Stimulated activated CD4-positive, alpha-beta T cell treated with anti-CD3 and anti-CD28 coated beads, Interleukin-2, amount 100 ng/mL, for 24 hours (primary cell): ENCODE results near the gene PIK3C2B.
"Not testable (repeated sequence)": the region's sequence is repeated elsewhere in the genome, so short reads cannot be mapped to it uniquely, and the experiment has no call there.

Experiments
- DNase-seq, 2 donors: peaks; one replicate each; pipeline ENCODE4 v3.0.0-alpha.2; 2020

PIK3C2B gene, protein sequence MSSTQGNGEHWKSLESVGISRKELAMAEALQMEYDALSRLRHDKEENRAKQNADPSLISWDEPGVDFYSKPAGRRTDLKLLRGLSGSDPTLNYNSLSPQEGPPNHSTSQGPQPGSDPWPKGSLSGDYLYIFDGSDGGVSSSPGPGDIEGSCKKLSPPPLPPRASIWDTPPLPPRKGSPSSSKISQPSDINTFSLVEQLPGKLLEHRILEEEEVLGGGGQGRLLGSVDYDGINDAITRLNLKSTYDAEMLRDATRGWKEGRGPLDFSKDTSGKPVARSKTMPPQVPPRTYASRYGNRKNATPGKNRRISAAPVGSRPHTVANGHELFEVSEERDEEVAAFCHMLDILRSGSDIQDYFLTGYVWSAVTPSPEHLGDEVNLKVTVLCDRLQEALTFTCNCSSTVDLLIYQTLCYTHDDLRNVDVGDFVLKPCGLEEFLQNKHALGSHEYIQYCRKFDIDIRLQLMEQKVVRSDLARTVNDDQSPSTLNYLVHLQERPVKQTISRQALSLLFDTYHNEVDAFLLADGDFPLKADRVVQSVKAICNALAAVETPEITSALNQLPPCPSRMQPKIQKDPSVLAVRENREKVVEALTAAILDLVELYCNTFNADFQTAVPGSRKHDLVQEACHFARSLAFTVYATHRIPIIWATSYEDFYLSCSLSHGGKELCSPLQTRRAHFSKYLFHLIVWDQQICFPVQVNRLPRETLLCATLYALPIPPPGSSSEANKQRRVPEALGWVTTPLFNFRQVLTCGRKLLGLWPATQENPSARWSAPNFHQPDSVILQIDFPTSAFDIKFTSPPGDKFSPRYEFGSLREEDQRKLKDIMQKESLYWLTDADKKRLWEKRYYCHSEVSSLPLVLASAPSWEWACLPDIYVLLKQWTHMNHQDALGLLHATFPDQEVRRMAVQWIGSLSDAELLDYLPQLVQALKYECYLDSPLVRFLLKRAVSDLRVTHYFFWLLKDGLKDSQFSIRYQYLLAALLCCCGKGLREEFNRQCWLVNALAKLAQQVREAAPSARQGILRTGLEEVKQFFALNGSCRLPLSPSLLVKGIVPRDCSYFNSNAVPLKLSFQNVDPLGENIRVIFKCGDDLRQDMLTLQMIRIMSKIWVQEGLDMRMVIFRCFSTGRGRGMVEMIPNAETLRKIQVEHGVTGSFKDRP (N-terminal part only)

DNA sequence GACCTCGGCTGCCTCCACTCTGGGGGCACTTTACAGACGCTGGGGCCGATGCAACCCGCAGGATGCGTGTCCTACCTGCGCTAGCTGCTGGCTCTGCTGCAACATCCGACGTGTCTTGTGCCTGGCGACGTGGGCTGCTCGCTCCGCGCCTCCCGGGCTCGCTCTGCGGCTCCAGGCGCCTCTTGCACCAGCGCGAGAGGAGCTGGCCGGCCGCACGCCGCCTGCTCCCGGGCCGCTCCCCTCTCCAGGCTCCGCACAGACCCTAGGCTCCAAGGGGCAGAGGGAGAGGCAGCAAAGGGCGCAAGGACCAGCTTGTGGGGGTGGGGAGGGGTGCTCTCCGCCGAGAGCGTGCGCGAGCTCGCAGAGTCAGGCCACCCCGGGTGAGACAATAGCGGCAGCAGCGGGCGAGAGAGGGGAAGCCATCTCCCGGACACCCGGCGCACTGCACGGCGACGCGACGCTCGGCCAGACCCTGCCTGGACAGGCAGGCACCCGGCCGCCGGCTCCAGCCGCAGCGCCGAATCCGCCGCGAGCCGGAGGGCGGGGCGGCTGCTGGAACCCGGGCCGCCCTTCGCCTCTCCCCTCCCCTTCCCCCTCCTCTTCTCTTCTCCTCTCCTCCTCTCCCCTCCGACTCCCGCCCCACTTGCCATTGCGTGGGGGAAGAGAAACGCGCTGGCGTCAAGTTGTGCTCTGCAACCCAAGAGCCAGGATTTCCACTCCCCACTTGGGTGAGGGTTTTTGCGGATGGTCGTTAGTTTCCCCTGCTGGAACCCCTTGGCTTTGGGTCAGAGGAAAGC lies at the start of gene PIK3C2B:
TSS of gene PIK3C2B (minus strand) at position 525 of the 797 bp plus-strand sequence. CDS start 25,003 bp downstream, outside the sequence.
- peak; percentile 71 to 76 for DNase-seq

DNA sequence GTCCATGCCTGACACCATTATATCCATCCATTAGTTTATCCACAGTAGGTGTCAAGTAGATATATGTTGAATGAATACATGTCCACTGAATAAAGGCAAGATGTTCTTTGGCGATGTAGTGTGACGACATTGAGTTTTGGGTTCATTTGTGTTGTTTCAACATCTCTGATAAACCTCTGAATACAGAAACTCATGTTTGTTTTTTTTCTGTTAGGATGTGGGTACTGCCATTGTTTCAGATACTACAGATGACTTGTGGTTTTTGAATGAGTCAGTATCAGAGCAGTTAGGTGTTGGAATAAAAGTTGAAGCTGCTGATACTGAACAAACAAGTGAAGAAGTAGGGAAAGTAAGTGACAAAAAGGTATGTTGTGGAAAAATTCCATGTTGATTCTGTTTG lies 49.7 kb upstream of the PIK3C2B start:
- no peak for DNase-seq

DNA sequence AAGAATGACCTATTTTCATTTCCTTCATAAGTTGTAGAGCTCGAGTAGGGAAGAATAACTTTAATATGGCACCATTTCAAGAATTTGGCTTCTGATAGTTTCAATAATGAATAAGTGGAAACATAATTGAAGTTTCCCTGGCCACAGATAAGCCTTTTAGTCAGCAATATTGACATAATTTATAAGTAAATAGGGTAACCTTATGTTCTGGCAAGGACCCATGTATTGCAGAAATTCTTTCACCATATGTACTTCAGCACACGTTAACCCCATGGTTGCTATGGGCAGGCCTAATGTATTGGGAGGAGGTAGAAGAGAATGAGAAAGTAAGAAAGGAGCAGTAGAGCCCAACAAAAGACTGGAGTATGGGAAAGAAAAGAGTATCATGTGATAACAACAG lies 47.0 kb upstream of the PIK3C2B start:
- DNase-seq, result no peak

DNA sequence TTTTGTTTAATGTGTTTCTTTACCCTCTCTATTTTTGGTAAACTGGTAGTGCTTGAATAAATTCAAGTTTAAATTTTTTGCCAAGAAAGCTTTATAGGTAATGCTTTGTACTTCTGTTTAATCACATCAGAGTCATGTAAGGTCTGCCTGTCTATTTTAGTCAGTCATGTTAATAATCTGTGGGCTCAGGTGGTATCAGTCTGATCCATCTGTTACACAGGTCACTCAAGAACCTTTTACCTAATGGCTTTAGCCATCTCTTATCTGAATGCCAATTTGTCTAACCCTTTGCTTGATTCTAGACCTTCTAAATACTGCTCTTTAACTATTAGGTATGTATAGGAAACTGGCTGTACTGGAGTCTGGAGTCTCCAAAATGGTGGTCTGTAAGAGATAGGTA lies 38.2 kb upstream of the PIK3C2B start:
- DNase-seq, result no peak

DNA sequence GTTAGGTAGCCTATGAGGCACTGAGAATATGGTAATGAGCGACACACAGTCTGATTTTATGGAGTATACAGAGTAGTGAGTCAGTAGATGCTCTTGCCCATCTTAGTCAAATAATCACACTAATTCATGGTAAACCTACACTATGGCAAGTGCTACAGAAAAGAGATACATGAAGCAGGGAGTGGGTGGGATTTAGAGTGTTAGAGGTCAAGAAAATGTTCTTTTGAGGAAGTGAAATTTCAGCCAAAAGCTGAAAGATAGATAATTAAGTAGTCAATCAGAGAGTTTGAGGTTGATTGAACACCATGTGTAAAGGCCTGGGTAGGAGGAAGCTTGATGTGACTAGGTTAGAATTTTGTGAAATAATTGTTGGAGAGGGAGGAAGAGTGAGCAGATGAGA lies 36.3 kb upstream of the PIK3C2B start:
- DNase-seq, result no peak

DNA sequence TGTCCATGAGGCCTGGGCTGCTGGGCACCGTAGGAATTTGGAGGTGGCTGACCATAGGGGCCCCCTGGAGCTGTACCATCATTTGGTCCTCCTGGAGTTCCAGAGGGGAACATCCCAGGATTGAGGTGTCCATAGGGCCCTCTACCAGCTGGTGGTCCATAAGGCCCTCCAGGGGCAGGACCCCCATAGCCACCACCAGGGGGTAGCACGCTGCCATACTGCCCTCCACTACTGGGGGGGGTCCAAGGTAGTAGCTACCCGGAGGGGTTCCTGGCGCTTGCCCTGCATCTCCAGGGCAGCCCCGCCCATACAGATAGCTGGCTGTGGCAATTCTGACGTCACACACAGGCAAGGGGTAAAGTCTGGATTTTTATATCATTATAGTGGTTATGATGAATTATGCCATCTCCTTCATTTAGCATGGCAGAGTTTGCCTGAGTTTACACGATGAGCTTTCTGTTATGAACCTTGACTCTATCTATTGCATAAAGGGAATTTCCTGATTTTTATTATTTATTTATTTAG lies 34.8 kb upstream of the PIK3C2B start:
- DNase-seq, result no peak

DNA sequence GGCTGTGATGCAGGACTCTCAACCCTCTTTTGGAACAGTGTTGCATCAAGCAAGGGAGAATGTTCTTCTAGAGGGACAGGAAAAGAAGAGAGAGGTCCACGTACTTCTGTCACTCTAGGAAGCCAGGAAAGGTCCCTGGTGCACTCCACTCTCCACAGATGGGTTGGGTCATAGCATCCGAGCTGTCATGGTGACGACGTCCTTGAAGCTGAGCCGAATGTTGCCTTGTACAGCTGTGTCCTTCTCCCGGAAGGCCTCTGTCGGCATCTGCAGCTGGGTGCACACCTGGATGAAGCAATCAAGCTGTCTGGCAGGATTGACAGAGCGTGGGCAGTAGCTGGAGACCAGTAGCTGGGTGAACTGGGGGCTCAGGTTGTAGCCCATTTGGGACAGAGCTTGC lies 34.1 kb upstream of the PIK3C2B start:
- no peak for DNase-seq

DNA sequence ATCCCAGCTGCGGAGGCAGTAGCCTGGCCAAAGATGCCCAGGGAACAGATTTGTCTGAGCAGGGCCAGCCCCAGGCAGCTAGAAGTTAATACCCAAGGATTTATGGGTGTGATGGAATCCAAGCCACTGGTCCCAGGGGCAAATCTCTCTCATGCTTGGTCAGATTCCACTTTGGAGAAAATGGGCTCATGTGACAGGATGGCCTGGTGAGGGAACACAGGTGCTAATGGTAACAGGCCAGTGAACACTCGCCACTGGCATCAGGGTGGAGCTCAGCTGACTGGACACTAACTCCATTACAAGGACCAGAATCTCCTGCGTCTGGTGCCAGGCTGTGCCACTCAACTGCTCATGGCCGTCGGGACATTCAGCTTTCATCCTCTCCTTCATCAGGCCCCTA lies 33.6 kb upstream of the PIK3C2B start:
- no peak for DNase-seq

DNA sequence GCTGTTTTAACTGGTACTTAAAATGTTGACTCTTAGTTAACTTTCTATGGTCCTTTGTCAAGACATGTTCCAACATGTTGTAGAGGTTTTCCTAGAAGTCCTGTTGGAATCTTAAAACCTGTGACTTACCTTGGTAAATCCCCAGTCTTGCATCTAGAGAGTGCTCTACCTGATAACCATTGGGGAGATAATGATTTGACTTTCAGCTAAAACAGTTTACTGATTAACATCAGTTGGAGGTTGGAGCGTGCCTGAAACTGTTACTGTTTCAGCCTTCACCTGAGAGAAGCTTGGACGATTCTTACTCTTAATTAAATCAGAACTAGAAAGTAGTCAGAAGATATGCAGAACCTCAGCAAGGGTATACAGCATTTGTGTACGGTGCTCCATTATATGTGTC lies 30.4 kb upstream of the PIK3C2B start:
- DNase-seq, result no peak

DNA sequence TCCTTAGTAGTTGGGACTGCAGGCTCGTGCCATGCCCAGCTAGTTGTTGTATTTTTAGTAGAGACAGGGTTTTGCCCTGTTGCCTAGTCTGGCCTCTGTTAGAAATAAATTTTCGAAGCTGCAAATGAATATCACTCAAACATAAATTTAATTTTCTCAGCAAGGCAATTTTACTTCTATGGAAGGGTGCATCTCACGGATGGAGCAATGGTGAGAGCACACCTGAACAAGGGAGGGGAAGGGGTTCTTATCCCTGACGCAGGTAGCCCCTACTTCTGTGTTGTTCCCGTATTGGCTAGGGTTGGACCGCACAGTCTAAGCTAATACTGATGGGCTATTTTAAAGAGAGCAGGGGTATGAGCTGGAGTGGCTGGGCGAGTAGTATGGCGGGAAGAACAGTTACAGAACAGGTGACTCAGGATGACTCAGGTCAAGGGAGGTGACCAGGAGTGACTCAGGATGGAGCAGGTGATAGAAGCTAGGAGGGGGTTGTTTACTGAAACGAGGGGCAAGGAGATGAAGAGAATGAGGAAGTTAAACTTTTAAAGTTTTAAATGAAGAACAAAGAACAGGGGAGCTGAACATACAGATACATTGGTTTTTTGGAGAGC lies 29.1 kb upstream of the PIK3C2B start:
- DNase-seq, result no peak

DNA sequence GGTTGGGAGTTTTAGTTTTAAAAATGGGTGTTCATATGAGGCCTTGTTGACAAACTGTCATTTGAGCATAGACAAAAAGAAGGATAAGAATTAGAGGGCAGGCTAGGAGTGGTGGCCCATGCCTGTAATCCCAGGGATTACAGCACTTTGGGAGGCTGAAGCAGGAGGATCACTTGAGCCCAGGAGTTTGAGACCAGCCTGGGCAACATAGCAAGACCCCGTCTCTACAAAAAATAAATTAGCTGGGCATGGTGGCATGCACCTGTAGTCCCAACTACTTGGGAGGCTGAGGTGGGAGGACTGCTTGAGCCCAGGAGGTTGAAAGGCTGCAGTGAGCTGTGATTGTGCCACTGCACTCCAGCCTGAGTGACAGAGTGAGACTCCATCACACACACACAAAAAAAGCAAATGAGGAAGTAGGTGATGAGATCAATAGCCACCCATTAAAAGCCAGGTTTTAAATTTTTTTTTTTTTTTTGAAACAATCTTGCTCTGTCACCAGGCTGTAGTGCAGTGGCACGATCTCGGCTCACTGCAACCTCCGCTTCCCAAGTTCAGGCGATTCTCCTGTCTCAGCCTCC lies 27.4 kb upstream of the PIK3C2B start:
- DNase-seq, result not testable (repeated sequence)

DNA sequence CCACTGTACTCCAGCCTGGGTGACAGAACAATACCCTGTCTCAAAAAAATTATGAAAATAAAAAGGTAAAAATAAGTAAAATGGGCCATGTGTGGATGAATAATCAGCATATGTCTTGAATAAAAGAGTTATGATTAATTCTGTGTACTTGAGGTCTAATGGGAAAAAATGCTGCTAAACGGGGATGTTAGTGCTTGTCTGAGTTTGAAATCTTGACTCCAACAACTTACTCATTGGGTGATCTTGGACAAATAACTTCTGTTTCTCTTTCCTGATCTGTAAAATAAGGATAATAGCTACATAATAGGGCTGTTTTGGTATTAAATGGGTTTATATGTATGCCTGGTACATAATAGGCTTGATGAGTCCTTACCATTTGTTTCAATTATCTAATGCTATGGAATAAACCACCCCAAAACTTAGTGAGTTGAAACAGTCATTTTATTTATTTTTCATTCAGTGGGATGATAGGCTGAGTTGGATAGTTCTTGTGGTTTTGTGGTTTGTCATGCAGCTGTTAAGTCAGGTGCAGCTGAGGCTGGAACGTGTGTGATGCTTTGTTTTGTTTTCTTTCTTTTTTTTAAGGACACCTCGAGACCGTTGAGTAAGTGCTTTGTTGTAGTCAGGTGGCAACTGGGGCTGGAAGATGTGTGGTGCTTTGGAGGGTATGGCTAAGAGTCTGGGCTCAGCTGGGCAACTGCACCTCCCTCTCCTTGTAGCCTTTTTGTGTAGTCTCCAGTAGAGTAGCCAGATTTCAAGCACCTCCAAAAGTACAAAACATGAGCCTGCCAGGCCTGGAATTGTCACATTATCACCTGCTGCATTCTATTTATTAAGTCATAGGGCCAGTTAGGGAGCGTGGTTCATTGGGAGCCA lies 26.5 kb upstream of the PIK3C2B start:
- peak; percentile 35 to 59 for DNase-seq

DNA sequence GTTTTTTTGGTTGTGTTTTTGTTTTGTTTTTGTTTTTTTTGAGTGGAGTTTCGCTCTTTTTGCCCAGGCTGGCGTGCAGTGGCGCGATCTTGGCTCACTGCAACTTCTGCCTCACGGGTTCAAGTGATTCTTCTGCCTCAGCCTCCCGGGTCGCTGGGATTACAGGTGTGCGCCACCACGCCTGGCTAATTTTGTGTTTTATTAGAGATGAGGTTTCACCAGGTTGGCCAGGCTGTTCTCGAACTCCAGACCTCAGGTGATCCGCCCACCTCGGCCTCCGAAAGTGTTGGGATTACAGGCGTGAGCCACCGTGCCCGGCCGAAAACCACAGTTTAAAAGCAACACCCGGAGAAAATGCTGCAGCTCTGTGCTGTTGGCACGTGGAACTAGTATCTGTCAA lies 22.8 kb upstream of the PIK3C2B start:
- DNase-seq, result peak; percentile 32 to 36

DNA sequence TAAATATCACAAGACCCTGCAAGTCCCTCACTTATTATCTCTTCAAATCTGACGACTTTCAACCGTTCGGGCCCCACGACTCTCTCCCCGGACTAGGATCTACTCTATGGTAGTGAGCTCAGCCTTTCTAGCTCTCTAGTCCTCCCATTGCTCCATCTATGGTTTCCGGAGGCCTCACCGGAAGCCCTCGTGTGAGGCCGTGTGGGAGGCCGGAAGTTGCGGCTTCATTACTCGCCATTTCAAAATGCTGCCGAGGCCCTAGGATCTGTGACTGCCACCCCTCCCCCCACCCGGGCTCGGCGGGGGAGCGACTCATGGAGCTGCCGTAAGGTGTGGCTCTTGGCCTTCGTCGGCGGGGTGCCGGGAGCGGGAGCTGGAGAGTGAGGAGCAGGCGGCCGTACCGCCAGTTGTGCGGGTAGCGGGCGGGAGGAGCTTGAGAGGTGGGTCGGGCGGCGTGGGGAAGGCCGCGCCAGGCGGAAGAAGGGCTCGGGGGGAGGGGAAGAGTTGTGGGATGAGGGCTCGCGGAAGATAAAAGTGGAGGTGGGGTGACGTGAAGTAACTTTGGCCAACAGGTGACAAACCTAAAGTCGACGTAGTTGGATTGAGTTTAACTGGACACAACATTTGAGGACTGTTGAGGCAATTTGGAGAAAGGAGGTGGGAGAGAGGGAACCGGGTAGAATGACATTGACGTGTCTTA lies 21.7 kb upstream of the PIK3C2B start, which contains the start of gene MDM4:
TSS of gene MDM4 (plus strand) at position 227 of the 700 bp plus-strand sequence. CDS start 9,113 bp downstream, outside the sequence.
- DNase-seq, result peak; percentile 94 to 97

DNA sequence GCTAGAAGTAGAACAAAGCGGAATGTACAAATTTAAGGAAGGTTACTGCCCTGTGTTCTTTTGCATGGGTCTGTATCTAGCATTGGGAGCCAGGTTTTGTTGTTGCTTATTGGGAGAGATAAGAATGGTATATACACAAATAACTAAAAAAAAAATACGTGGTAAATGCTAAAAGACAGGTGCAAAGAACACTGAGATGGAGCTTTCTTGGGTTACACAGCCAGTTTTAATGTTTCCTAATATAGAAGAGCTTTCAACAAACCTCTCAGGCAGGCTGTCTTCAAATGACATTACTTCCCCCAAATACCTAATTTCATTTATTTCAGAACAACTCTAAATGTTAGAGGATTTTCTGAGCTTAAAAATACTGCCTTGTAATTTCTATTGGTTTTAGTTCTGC lies 20.2 kb upstream of the PIK3C2B start:
- DNase-seq, result no peak

DNA sequence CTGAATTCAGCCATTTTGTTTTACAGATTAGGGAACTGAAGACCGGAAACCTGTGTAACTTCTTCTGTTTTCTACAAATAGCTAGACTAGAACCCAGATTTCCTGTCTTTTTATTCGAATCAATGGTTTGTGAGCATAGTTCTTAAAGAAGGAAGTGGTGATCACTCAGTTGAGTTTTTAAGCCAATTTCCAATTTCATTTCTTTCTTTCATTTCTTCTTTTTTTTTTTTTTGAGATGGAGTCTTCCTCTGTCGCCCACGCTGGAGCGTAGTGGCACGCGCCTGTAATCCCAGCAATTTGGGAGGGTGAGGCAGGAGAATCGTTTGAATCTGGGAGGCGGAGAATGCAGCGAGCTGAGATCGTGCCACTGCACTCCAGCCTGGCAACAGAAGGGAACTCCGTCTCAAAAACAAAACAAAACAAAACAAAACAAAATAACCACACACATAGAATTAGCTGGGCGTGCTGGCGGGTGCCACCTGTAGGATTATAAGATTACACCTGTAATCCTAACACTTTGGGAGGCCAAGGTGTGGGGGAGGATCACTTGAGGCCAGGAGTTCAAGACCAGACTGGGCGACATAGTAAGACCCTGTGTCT lies 18.6 kb upstream of the PIK3C2B start:
- DNase-seq, result peak; percentile 33 to 49

DNA sequence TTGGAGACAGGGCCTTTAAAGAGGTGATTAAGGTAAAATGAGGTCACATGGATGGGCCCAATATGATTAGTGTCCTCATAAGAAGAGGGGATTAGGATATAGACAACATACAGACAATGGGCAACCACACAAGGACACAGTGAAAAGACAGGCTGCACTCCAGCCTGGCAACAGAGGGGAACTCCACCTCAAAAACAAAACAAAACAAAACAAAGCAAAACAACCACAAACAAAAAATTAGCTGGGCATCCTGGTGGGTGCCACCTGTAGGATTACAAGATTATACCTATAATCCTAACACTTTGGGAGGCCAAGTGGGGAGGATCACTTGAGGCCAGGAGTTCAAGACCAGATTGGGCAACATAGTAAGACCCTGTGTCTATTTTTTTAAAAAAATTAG lies 16.8 kb upstream of the PIK3C2B start:
- DNase-seq, result no peak

DNA sequence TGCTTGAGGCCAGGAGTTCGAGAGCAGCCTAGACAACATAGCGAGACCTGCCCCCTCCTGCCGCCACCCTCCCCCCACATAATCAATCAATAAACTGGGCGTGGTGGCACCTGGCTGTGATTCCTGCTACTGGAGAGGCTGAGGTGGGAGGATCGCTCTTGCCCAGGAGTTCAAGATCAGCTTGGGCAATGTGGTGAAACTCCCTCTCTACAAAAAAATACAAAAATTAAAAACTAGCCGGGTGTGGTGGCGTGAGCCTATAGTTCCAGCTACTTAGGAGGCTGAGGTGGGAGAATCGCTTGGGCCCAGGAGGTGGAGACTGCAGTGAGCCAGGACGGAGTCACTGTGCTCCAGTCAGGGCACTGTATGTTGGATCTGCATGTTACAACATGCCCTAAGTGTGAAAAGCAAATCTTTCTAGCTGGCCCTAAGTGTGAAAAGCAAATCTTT lies 14.6 kb upstream of the PIK3C2B start:
- DNase-seq, result no peak
